Measurements from ENCODE around the gene CDX2. TPM values are rescaled to one million over a fixed set of nuclear protein-coding genes. Genes with fewer than 3 reads are reported as not detected.

Gene CDX2
- total RNA-seq, 4 donors from 2014 or later = 0.17 TPM; not detected in 3

DNA sequence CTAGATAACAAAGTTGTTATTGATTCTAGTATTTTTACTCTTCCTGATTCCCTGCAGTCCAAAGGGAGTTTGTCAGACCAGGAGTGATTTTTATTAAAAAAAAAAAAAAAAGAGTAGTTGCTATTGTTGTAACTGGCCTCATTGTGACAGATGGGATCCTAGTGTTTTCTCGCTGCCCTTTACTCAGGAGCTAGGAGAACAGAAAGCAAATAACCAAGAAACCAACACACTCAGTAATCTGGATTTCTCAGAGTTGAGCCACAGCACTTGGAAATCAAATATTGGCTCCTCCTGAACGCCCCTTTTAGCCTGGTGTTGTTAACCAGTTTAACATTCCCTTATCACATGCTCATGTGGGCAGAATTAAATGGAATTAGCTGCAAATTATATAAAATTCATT, 57.6 kb downstream of the CDX2 start:
- TF ChIP-seq POLR2AphosphoS5 (IDR thresholded peaks at IDR 0.05) (no peak), CTCF (IDR thresholded peaks at IDR 0.05) (no peak)
- Histone ChIP-seq H3K9me3 (no peaks in the 10 kb centered on the region), H3K4me3 (no peak overlapping the region), H3K27ac (replicated peaks in 1 of 4) (no peak overlapping the region), H3K27me3 (peaks cover 0 to 90% (median 23%) of the 10 kb centered on the region in 4 donors), H3K4me1 (no peaks in the 10 kb centered on the region), H3K36me3 (no peaks in the 10 kb centered on the region)
- intact Hi-C loops (cut with DNase I) = no loop called here
- no peak for DNase-seq (ENCODE audit: extremely low spot score)
- 37% methylated on average over 2 of the region's 2 CpGs for WGBS

Small RNAs within 50 kb of the gene (small RNA-seq; reads per million reads assigned to genes)
- gene ATP5F1EP2 (0 reads per million in 3 donors), gene RN7SL272P (0 reads per million in 3 donors)

Other genes starting within 250 kb of the CDX2 start
- not detected for gene GSX1, start 176.8 kb downstream of the CDX2 start, total RNA-seq
- gene PDX1, start 49.3 kb downstream of the CDX2 start, total RNA-seq = not detected
- gene URAD, start 19.4 kb upstream of the CDX2 start, total RNA-seq = not detected
- 1 to 10 TPM in 1 of 4 donors, under 1 TPM in 3; 0.06 to 1.8 (median 0.53) TPM for gene FLT3, start 131.3 kb upstream of the CDX2 start, total RNA-seq
- 10 to 100 TPM; 26.2 to 30.4 (median 27.1) TPM for gene PAN3, start 169.2 kb upstream of the CDX2 start, total RNA-seq

Data from esophagus muscularis mucosa (tissue), 4 donors.